Measurements from ENCODE around the gene ISG20L2.

The ISG20L2 gene

DNA sequence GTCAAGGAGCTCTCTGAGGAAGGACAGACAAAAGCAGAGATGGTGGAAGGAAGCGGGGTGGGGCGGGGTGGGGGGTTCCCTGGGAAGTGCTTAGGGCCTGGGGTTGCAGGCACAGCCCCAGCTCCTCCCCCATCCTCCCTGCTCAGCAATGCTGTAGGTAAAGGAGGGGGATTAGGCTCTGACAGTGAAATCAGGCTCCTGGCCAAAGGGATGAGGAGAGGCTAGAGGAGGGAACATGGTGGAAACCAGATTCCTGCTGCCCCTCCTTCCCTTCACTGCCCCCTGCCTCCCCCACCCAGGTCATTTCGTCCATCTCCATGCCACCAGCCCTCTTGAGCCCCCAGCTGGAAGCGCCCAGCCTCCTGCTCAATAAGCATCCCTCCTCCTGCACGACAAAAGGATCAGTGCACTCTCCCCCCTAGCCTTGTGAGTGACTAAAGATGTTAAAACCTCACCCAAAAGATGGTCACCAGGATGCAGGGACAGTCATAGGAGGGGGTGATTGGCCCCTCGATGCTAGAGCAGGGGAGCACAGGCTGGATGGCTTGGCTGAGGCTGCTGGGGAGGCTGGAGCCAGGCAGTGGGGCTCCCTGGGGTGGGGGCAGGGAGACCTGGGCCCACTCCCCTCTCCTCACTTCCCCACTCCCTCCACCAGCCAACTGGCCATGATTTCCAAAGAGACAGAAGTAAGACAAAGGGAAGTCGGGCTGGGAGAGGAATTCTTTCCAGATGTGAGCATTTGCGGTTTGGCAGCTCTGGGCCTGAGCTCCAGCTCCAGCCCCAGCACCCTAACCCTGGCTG, 20.9 kb downstream of the ISG20L2 start:
- no peak for DNase-seq (ENCODE audit: extremely low read depth in 1 of 2, low read depth in 1 of 2)

DNA sequence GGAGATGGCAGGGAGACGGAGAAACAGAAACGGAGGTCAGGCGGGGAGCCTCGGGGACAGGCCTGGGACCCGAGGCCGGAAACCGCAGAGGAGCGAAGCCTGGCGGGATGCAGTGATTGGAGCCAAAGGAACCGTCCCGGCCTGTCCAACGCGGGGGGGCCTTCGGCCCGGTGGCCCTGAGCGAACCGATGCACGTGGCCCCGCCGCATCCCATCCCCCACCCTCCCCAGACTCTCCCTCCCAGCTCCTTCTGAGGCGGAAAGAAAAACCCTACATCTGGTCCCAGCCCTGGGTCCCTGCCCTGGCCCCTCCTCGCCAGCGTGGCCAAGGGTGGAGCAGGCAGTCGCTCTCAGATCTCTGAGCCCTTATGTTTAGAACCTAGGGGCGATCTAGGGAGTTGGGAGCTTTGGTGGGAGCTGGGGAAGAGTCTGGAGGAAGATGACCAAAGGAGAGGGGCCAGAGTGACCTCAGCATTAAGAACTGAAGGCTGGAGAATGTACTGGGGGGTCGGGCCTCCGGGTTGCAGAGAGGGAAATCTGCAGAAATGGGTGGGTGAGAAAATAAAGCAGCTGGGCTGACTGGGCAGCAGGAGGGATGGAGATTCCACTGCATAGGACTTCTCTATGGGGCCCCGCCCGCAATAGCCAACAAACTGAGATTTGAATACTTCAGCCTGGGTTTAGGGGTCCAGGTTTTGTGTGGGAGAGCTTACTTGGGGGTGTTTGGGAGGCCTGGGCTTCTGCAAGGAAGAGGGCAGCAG, 21.7 kb downstream of the ISG20L2 start:
- no peak for DNase-seq (ENCODE audit: extremely low read depth in 1 of 2, low read depth in 1 of 2)

DNA sequence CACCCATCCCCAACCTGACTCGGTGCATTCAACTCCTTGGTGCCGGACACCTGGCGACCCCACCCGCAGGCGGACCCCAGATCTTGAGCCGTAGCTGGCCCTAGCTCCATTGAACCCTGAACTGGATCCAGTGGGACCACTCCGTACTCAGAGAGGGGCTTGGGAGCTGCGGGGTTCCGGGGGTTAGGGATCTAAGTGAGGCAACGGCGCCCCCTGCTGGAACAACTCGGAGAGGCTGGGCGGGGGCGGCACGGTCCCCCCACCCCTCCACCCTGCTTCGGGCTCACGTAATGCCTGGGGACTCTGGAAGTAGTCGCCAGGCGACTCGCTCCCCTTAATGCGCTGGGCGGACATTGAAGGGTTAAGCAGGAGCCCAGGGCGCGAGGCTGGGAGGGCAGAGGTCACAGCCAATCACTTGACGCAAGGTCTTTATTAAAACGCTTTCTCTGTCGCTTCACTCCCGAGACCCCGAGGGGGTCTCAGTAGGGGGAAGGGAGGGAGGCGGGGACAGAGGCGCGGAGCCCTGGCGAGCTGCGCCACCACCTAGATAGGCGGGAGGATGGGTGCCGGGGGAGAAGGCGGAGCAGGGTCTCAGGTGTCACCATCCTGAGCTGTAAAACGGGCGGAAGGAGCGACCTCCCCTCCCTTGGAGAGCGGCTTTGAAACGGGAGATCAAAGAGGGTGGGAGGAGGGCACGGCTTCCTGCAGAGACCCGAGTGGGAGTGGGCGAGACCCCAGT, 22.5 kb downstream of the ISG20L2 start:
- DNase-seq (ENCODE audit: extremely low read depth in 1 of 2, low read depth in 1 of 2), result peak in 1 of 2 donors; percentile 45

DNA sequence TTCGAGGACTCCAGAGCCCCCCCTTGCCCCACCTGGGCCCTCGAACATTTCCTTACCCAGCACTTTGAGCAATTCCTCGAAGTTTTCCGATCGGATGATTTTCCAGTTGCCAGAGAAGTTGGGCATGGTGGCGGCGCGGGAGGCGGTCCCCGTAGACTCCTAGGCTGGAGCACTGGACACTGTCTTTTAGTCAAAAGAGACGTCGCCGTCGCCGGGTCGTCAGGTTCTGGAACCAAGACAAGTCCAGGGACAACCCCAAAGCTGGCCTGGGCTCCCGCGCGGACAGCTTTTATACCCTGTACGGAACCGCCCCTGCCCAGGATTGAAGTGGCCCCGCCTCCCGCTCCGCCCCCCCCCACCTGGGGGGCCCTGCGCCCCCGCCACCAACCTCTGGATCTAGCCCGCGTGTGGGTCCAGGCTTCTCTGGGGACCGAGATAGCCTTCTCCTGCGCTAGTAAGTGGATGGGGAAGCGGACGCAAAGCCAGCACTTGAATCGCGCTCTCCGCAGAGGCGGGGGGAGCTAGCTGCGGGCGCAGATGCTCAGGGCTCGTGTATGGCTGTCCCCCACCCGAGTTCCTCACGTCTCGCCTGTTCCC, 23.1 kb downstream of the ISG20L2 start, which contains the start of gene CRABP2:
TSS of gene CRABP2 (minus strand) at position 263 of the 597 bp plus-strand sequence. CDS start at position 126, 137 bp downstream.
- no peak for DNase-seq (ENCODE audit: extremely low read depth in 1 of 2, low read depth in 1 of 2)

DNA sequence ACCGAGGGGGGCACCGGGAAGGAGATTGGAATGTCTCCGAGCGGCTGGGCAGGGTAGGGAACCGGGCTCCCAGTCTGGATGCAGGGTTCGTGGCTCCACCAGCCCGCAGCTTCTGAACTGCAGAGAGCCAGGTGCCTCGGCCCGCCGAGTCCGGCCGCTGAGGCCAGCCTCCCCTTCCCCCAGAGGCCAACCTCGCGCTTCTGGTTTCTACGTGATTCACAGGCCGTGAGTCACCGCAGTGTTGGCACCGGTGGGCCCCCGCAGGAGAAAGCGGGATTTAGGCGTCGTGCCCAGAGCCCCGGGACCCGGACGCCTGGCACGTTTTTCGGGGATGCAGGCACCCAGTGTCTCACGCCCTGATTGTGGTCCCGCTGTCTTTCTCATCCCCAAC, 23.6 kb downstream of the ISG20L2 start:
- no peak for DNase-seq (ENCODE audit: extremely low read depth in 1 of 2, low read depth in 1 of 2)

DNA sequence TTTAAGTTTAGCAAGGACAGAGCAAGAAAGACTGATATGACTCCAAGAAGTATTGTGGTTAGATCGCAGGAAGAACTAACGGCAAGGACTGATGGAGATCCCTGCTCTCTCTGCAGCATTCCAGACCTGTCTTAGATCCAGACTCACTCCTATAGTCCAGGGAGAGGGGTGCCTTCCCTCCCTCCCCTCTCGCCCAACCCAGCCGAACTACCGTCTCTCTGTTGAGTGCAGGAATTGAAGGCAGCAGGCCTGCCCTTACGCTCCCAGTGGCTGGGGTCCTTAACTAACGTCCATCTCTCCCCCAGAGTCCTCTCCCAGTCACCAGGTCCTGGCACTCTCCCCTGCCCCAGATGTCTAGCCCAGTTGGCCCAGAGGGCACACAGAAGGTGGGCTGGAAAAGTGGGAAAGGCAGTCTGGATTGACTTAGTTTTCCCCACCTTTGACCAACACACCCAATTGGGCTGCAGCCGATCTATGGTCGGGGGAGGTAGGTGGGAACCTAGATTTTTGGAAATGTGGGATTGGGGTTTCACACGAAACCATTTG, 24.3 kb downstream of the ISG20L2 start:
- DNase-seq (ENCODE audit: extremely low read depth in 1 of 2, low read depth in 1 of 2), result no peak

DNA sequence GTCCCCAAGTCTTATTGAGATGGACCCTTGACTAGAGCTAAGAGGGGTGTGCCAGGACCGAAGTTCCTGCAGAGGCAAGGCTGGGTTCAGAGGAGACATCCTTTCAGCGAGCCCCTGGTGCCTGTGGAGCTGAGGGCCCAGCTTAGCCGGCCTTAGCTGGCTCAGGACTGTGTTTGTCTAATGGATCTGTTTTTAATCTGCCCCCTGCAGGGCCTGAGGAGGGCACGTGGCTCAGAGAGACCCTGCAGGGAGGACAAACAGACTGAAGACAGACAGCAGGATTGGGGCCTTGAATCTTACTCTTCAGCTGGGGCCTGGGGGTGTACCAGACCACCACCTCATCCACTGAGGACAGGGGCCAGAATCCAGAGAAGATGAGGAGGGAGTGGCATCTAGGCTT, 24.8 kb downstream of the ISG20L2 start:
- DNase-seq (ENCODE audit: extremely low read depth in 1 of 2, low read depth in 1 of 2), result no peak

DNA sequence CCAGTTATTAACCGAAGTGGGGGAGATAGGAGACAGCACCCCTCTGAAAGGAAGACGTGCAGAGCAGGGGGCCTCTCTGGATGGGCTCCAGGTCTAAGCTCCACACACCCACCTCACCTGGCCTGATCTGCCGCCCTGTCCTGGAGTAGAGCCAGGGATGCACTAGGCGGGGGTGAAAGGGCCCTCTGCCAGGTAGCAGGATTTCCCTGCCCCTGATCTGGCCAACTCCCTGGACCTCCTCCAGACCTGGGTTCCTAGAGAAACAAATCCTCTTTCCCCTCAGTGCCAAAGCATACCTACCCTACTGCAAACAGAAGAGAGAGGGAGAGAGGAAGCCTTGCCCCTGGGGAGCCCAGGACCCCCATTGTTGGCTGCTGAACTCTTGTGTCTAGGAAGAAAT, 25.2 kb downstream of the ISG20L2 start:
- no peak for DNase-seq (ENCODE audit: extremely low read depth in 1 of 2, low read depth in 1 of 2)

DNA sequence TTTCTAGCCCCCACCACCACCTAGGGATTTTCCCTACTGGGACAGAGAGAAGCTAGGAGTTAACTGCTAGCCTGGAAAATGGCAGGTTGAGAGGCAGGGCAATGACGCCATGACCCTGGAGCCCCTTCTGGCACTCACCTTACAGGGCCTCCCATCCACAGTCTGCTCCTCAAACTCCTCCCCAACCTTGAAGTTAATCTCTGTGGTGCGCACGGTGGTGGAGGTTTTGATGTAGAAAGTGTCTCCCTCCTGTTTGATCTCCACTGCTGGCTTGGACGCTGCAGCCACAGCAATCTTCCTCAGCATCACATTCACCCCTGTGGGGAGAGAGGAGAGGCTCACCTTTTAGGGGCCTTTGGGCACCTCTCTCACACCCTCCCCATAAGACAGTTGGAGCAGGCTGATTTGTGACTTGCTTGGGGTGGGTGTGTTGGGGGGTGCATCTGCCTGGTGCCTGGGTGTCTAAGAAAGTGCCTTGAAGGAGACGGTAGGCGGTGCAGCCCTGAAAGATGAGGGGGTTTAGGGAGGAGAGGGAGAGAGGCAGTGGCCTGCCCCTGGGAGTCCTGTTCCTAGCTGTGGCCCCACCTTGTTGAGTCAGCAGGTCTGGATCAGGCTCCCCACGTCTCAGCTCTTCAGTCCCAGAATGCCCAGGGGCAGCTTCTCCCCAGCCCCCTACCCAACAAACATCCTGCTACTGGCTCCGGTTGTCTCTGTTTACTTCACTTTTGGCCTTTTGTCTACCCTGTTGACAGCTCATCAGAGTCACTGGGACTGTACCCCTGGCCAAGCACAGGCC, 27.6 kb downstream of the ISG20L2 start:
- DNase-seq (ENCODE audit: extremely low read depth in 1 of 2, low read depth in 1 of 2), result no peak

DNA sequence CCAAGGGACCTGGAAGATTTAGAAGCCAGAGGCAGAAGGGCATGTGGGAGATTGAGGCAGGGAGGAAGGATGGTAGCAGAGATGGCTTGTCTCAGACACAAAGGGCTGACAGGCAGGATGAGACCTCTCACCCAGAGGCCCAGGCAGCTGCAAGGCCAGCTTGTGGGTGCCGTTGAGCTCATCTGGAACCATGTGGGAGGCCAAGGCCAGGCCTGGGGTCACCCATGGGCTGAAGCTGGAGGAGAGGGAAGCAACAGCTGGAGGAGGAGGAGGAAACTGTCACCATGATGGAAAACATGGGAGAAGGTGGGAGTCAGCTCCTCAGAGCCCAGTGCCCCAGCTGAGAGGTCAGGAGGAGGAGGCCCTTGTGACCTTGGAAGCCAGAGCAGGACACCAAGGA, 29.6 kb downstream of the ISG20L2 start:
- no peak for DNase-seq (ENCODE audit: extremely low read depth in 1 of 2, low read depth in 1 of 2)

DNA sequence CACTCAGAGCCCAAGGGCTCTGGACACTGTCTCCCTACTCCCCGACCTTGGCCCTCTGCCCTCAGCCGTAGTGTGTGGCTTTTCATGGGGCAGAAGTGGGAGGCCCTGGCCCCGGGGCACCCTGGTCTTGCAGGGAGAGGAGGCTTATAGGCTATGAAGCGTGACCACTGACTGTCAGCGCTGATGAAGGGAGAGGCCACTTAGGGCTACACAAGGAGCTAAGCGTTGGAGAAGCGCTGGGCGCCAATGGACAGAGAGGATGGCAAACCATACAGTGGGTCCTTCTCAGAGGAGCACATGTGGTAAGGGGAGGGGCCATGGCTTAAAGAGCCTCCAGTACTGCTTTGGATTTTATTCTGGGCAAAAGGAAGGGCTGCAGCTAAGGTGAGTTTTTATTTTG, 31.1 kb downstream of the ISG20L2 start:
- DNase-seq (ENCODE audit: extremely low read depth in 1 of 2, low read depth in 1 of 2), result no peak

DNA sequence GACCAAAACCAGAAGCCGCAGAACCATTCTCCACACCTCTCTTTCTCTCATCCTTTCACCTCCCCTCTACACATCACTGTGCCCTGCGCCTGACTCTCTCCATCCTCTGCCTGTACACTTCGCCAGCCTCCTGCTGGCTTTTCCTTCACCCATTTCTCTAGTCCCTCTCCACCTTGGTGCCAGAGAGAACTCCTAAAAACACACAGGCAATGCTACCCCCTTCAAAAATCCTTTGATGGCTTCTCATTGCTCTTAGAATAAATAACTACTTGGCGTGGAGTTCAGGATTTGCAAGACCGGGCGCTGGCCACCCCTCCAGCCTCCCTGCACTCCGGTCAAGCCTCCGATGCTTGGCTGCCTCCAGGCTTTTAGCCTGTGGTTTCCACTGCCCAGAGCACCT, 31.8 kb downstream of the ISG20L2 start:
- DNase-seq (ENCODE audit: extremely low read depth in 1 of 2, low read depth in 1 of 2), result no peak

DNA sequence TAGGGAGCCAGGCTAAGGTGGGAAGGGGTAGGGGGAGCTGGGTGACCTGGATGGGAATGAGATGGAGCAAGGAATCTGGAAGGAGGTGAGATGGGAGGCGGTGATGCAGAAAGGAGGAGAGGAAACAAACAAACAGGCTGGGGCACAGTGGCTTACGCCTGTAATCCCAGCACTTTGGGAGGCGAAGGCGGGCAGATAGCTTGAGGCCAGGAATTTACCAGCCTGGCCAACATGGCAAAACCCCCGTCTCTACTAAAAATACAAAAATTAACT, 33.9 kb downstream of the ISG20L2 start:
- DNase-seq (ENCODE audit: extremely low read depth in 1 of 2, low read depth in 1 of 2), result no peak

DNA sequence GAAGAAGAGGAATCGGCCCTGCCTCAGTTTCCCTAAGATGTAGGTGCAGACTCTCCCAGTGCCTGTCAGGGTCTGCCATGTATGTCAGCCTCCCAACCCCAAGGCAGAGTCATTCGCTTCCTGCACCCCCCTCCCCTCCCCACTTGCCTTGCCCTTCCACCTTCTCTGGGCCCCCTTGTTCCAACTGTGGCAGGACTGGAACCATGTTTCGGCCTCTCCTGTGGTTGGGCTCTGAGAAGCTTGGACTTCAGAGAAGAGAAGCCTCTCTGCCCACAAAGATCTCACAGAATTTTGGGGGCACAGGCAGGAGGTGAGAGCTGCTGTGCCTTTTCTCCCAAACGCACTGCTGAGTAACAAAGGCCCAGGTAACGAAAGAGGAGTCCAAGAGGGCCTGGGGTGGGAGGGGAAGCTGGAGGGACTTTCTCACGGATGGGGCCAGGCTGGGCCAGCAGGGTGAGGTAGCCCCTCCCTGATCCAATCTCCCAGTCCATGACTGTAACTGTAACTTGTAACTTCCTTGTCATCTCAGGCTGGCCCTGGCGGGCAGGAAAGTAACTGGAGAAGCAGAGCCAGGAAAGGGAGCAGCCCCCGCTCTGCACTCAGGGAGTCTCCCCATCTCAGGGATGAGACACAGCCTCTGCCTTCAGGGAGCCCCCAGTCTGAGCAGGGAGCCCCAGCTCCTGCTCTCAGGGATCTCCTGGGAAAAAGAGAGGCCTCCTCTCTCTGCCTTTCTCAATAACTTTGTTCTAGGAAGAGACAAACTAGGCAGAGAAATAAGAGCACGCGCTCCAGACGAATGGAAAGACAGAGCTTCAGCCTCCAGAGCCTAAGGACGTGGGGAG, 34.5 kb downstream of the ISG20L2 start:
- DNase-seq (ENCODE audit: extremely low read depth in 1 of 2, low read depth in 1 of 2), result no peak

DNA sequence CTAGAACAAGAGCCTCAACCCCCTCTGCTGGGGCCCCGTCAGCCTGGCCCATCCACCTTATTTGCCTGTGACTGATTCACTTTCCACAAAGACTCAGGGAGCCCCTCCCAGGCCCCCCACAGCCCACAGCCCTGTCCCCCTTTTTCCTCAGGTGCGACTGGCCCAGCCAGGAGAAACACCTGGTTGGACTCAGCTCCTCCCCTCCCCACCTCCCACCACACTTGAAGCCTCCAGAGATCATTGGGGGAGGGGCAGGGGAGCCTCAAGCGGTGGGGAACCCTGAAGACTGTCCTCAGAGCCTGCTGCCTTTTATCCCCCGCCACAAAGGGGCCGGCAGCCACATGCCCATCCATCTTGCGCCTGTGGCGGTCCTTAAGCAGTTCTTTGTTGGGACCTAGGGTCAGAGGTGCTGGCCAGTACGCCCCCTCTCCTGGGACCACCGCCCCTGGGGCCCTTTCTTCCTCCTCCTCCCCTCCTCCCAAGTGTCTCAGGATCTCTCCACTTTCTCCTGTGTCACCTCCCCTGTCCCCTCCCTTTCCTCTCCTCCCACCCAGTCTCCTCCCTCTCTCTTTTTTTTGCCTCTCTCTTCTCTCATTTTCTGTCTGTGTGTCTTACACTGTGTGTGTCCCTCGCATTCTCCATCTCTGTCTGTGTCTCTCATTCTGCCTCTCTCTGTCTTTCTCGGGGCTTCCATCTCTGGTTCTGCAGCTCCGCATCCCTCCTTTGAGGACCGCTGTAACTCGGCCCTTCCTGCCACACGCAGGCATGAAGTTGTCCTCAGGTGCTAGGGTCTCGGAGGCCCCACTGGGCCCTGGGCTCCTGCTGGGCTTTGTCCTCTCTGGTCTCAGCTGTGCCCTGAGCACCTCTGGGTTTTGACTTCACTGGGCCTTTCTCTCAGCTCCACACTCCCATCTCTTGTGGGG, 35.4 kb downstream of the ISG20L2 start:
- DNase-seq (ENCODE audit: extremely low read depth in 1 of 2, low read depth in 1 of 2), result no peak

DNA sequence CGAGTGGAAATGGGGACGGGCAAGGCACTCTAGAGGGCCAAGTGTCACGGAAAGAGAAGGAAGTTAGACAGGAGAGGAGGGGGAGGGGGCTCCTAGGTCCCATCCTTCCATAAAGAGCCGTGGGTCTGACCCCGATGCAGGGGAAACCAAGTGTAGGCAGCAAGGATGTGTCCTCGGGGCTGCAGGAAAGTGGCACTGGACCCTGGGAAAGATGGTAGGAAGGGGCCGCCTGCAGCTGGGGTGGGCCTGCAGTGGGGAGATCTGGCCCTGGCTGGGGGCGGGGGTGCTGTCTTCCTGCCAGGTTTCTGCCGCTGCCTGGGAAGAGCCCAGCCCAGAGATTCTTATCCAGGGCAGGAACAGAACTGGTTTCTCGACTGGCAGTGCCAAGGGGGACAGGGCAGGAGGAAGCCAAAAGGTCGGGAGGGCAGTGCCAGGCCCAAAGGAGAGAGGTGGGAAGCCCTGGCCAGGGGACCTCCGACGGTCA, 36.1 kb downstream of the ISG20L2 start:
- no peak for DNase-seq (ENCODE audit: extremely low read depth in 1 of 2, low read depth in 1 of 2)

DNA sequence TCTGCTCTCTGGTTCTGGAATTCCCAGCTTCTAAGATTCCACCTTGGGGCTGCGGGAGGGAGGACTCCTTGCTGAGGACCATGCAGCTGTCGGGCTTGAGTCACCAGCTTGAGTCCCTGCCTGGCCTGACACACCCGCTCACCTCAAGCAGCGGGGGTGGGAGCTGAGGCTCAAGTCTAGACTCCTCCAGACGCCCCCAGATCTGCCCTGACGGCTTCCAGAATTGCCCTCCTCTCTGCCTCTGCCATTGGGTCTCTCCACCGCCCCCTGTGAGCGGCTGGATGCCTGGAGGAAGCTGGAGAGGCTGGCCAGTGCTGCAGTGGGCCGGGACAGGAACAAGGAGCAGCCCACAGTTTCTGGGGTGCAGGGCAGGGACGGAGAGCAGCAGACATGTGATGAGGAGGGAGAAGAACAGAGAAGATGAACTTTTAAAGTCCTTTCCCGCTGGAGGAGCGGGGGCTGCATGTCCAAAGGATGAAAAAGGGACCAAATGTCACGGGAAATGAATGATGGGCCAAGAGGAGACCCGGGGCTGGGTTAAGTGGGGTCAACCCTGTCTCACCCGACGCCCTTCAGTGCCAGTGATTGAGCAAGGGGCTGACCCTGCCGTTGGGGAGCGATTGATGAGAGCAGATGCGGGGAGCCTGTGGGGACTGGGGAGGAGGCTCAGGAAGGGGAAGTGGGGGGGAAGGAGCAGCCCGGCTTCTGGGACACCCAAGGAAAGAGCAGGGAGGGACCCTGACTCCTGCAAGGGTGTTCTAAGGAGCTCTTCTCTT, 36.7 kb downstream of the ISG20L2 start:
- no peak for DNase-seq (ENCODE audit: extremely low read depth in 1 of 2, low read depth in 1 of 2)

All from stimulated activated CD8-positive, alpha-beta memory T cell treated with anti-CD3 and anti-CD28 coated beads, Interleukin-7, amount 100 ng/mL, for 48 hours (primary cell).